Measurements from ENCODE around the gene NTSR1.

GRCh38 chr20:62702013-62702300 lies 6.7 kb upstream of the NTSR1 start:
- no peak for TF ChIP-seq CTCF (IDR thresholded peaks at IDR 0.05; ENCODE audit: insufficient read depth, low read length)
- TF ChIP-seq REST (IDR thresholded peaks at IDR 0.05; ENCODE audit: insufficient replicate concordance, low read depth): no peak
- no peak for TF ChIP-seq SPI1 (IDR thresholded peaks at IDR 0.05; ENCODE audit: borderline replicate concordance, low read depth)
